Small intestine (tissue), 7 donors: ENCODE results near the gene ELAC1. TPM values are rescaled to one million over a fixed set of nuclear protein-coding genes. Genes with fewer than 3 reads are reported as not detected.
A peak's percentile ranks its signal among the peaks of the same experiment; 100 is the strongest.

Experiments
- DNase-seq, 2 donors: peaks; one replicate each; pipeline versions ENCODE4 v3.0.0 to v3.0.0-alpha.2; 2013
- FAIRE-seq: peaks from 2 replicates; lab custom pipeline; 2012; peaks lifted over from hg19 to GRCh38; lab: Jason Lieb, UNC
- H3K27ac ChIP-seq, 3 donors: one replicate each; pipeline ENCODE4 v1.5.1; 2013; ENCODE audit warnings: low read length in 2 of 3, mild to moderate bottlenecking in 2 of 3, control low read depth in 1 of 3, inconsistent platforms in 1 of 3, low read depth in 1 of 3, moderate library complexity in 1 of 3
- H3K27me3 ChIP-seq, 3 donors: one replicate each; pipeline ENCODE4 v1.6.1; 2013; ENCODE audit warnings: low read length in 3 of 3, inconsistent platforms in 1 of 3; ENCODE audit not compliant: control insufficient read depth in 3 of 3, insufficient read depth in 3 of 3
- H3K36me3 ChIP-seq, 3 donors: one replicate each; pipeline ENCODE4 v1.6.1; 2013; ENCODE audit warnings: low read length in 3 of 3, inconsistent platforms in 1 of 3, low read depth in 1 of 3, mild to moderate bottlenecking in 1 of 3, moderate library complexity in 1 of 3; ENCODE audit not compliant: control insufficient read depth in 3 of 3, insufficient read depth in 2 of 3
- H3K4me1 ChIP-seq, 3 donors: one replicate each; pipeline ENCODE4 v1.6.1; 2013; ENCODE audit warnings: low read length in 2 of 3, inconsistent platforms in 1 of 3, low read depth in 1 of 3, mild to moderate bottlenecking in 1 of 3, moderate library complexity in 1 of 3; ENCODE audit not compliant: control insufficient read depth in 3 of 3, insufficient read depth in 2 of 3
- H3K4me3 ChIP-seq, 3 donors: one replicate each; pipeline ENCODE4 v1.5.1; 2013; ENCODE audit warnings: low read length in 3 of 3, control low read depth in 1 of 3, inconsistent platforms in 1 of 3, low read depth in 1 of 3, mild to moderate bottlenecking in 1 of 3, moderate library complexity in 1 of 3
- H3K9me3 ChIP-seq, 2 donors: one replicate each; pipeline ENCODE4 v1.6.1; 2013; ENCODE audit warnings: low read depth in 1 of 2, low read length in 1 of 2; ENCODE audit not compliant: control insufficient read depth in 2 of 2, insufficient read depth in 1 of 2
- WGBS, 3 donors: extraction: QIAGEN DNeasy Blood & Tissue Kit; methylation state at CpG; one replicate each; pipeline ENCODE4 v1.1.7; 2013; 5-methylcytosine and 5-hydroxymethylcytosine counted together
- polyA plus RNA-seq, 4 donors: library from polyadenylated mRNA; stranded (reverse) in 3 of 4; unstranded in 1 of 4; fragments of 200-250 nt in 3 of 4; fragments of 120-200 nt in 1 of 4; gene quantifications; one replicate each; pipeline versions ENCODE4 v1.2.1 to v1.2.3, GENCODE V29; 2013
- donor health status: healthy with polysubstance abuse.
- donor health status: control.
- donor health status: control.
- donor health status: Bipolar disorder and iron deficiency.
- donor health status: healthy.

Gene ELAC1
- polyA plus RNA-seq, 4 donors, result 5.9 to 12.7 (median 8.6) TPM

GRCh38 chr18:50977037-50977760, 9.4 kb downstream of the ELAC1 start:
- H3K4me3 ChIP-seq, result no peak overlapping the region
- H3K27ac ChIP-seq, result no peak overlapping the region
- DNase-seq (no peak), FAIRE-seq (no peak)
- peaks cover 0 to 12% of the 10 kb centered on the region in 2 donors for H3K9me3 ChIP-seq
- H3K36me3 ChIP-seq, result peaks cover 7 to 36% (median 16%) of the 10 kb centered on the region in 3 donors
- WGBS, 3 donors, result 91 to 98% (median 97%) methylated on average over 5 of the region's 5 CpGs
- peaks cover 0 to 15% (median 3%) of the 10 kb centered on the region in 3 donors for H3K4me1 ChIP-seq
- no peaks in the 10 kb centered on the region for H3K27me3 ChIP-seq

GRCh38 chr18:50981381-50981780, 13.5 kb downstream of the ELAC1 start:
- FAIRE-seq (no peak), DNase-seq (no peak)
- peaks cover 0 to 12% of the 10 kb centered on the region in 2 donors for H3K9me3 ChIP-seq
- H3K4me3 ChIP-seq, result no peak overlapping the region
- peaks cover 0 to 36% (median 8%) of the 10 kb centered on the region in 3 donors for H3K36me3 ChIP-seq
- H3K27ac ChIP-seq, result no peak overlapping the region
- 89 to 94% (median 89%) methylated on average over 1 of the region's 1 CpG for WGBS, 3 donors
- no peaks in the 10 kb centered on the region for H3K27me3 ChIP-seq
- H3K4me1 ChIP-seq, result no peaks in the 10 kb centered on the region

- DNase-seq (peak in 1 of 2 donors; percentile 34), FAIRE-seq (no peak)
- Histone ChIP-seq H3K9me3 (peaks cover 0 to 6% of the 10 kb centered on the region in 2 donors), H3K27ac (no peak overlapping the region), H3K36me3 (peaks cover 0 to 33% (median 6%) of the 10 kb centered on the region in 3 donors), H3K4me1 (peaks cover 0 to 2% (median 0%) of the 10 kb centered on the region in 3 donors), H3K27me3 (no peaks in the 10 kb centered on the region), H3K4me3 (no peak overlapping the region)
- 81 to 84% (median 83%) methylated on average over 8 of the region's 8 CpGs for WGBS, 3 donors
Measured at GRCh38 chr18:50982086-50982801, 14.4 kb downstream of the ELAC1 start.

GRCh38 chr18:50982802-50983179, 15.0 kb downstream of the ELAC1 start:
- no peak overlapping the region for H3K4me3 ChIP-seq
- no peak overlapping the region for H3K27ac ChIP-seq
- H3K27me3 ChIP-seq, result no peaks in the 10 kb centered on the region
- H3K9me3 ChIP-seq, result peaks cover 0 to 3% of the 10 kb centered on the region in 2 donors
- FAIRE-seq (no peak), DNase-seq (no peak)
- WGBS, 3 donors, result 92 to 98% (median 97%) methylated on average over 3 of the region's 3 CpGs
- H3K4me1 ChIP-seq, result peaks cover 0 to 2% (median 0%) of the 10 kb centered on the region in 3 donors
- H3K36me3 ChIP-seq, result peaks cover 0 to 30% (median 4%) of the 10 kb centered on the region in 3 donors

- Histone ChIP-seq H3K4me1 (peaks cover 0 to 2% (median 0%) of the 10 kb centered on the region in 3 donors), H3K4me3 (no peak overlapping the region), H3K27ac (no peak overlapping the region), H3K9me3 (no peaks in the 10 kb centered on the region), H3K27me3 (no peaks in the 10 kb centered on the region), H3K36me3 (peaks cover 0 to 20% (median 3%) of the 10 kb centered on the region in 3 donors)
- 84 to 90% (median 86%) methylated on average over 2 of the region's 2 CpGs for WGBS, 3 donors
- FAIRE-seq (no peak), DNase-seq (peak in 1 of 2 donors; percentile 17)
Measured at GRCh38 chr18:50986360-50987087, 18.7 kb downstream of the ELAC1 start.

- DNase-seq, result no peak
- peaks cover 0 to 17% (median 2%) of the 10 kb centered on the region in 3 donors for H3K36me3 ChIP-seq
- WGBS, 3 donors, result 55 to 81% (median 68%) methylated on average over 2 of the region's 2 CpGs
Measured at GRCh38 chr18:50987261-50987660, 19.4 kb downstream of the ELAC1 start.

GRCh38 chr18:50989711-50990110, 21.9 kb downstream of the ELAC1 start:
- Histone ChIP-seq H3K27ac (no peak overlapping the region), H3K9me3 (no peaks in the 10 kb centered on the region), H3K4me3 (no peak overlapping the region), H3K4me1 (peaks cover 0 to 2% (median 0%) of the 10 kb centered on the region in 3 donors), H3K27me3 (no peaks in the 10 kb centered on the region), H3K36me3 (peaks cover 0 to 9% (median 2%) of the 10 kb centered on the region in 3 donors)
- FAIRE-seq (no peak), DNase-seq (no peak)
- 93 to 97% (median 93%) methylated on average over 3 of the region's 3 CpGs for WGBS, 3 donors

More at GRCh38 chr18:50987261-50987660, 19.4 kb downstream of the ELAC1 start:
- no peaks in the 10 kb centered on the region for H3K27me3 ChIP-seq
- H3K27ac ChIP-seq, result no peak overlapping the region
- no peak for FAIRE-seq
- peaks cover 0 to 2% (median 0%) of the 10 kb centered on the region in 3 donors for H3K4me1 ChIP-seq
- no peak overlapping the region for H3K4me3 ChIP-seq
- H3K9me3 ChIP-seq, result no peaks in the 10 kb centered on the region

GRCh38 chr18:50992351-50992762, 24.5 kb downstream of the ELAC1 start:
- Histone ChIP-seq H3K36me3 (peaks cover 0 to 3% (median 0%) of the 10 kb centered on the region in 3 donors), H3K4me1 (no peaks in the 10 kb centered on the region), H3K4me3 (no peak overlapping the region), H3K27ac (peak overlapping the region in 1 of 3 donors; percentile 20), H3K9me3 (no peaks in the 10 kb centered on the region), H3K27me3 (no peaks in the 10 kb centered on the region)
- 75 to 89% (median 84%) methylated on average over 3 of the region's 3 CpGs for WGBS, 3 donors
- DNase-seq (no peak), FAIRE-seq (no peak)
